ENCODE results near the gene SETD1B. TPM values are rescaled to one million over a fixed set of nuclear protein-coding genes. Genes with fewer than 3 reads are reported as not detected.

The SETD1B gene
- total RNA-seq, 1 experiment from 2014 or later, result 23.8 TPM

DNA sequence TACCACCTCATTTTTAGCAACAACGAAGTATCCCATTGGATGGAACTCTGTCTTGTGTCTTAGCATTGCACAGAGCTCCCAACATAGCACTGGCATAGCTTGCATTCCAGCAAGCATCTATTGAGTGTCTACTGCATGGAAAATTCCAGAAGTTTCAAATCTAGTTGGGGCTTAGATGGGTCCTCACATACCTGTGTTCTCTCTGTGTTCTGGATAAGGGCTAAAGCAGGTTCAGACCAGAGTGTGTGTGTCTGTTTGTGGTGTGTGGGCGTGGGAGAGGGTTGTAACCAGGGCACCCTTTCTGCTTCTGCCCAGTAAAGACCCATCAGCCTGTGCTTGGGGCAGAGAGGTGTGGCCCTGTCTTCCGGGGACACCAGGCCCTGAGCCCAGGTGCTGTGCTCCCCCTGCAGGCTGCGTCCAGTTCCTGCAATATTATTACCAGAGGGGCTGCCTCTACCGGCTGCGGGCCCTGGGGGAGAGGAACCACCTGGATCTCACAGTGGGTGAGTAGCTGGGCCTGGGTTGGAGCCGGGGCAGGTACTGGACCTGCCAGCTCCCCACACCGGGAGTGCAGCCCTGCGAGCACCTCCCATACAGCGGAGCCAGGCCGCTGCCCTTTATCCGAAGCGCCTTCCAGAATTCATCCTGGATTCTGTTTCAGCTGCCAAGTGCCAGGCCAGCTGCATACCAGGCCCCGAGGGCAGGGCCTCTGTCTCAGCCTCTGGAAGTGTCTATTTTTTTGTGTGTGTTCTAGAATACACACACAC, 30.6 kb upstream of the SETD1B start:
- intact Hi-C loops (cut with micrococcal nuclease; ENCODE audit: unreplicated experiment), result loop anchor here (1.0 to 10.0 kb wide), 2 partner anchors 76 to 218 kb away; no protein-coding TSS in a partner anchor
- Histone ChIP-seq H3K4me3 (ENCODE audit: low read depth, low read length, poor library complexity, severe bottlenecking) (no peak overlapping the region), H3K9me3 (ENCODE audit: low read depth, low read length, poor library complexity, severe bottlenecking) (no peaks in the 10 kb centered on the region), H3K27ac (ENCODE audit: low read depth, low read length, poor library complexity, severe bottlenecking) (no peak overlapping the region), H3K36me3 (ENCODE audit: insufficient read depth, low read length, poor library complexity, severe bottlenecking) (no peaks in the 10 kb centered on the region), H3K4me1 (ENCODE audit: insufficient read depth, low read length, poor library complexity, severe bottlenecking) (no peaks in the 10 kb centered on the region), H3K27me3 (replicated peaks; ENCODE audit: insufficient read depth, low read depth, low read length, poor library complexity) (no peaks in the 10 kb centered on the region)
- DNase-seq (ENCODE audit: low spot score), result peak; percentile 70
- ChIA-PET CTCF (interaction anchor here (1.1 kb wide), 1 partner anchor 75 kb away, joined by 5 read pairs; no protein-coding TSS in a partner anchor), POLR2A (ENCODE audit: low non-redundant PET) (no interaction called here)
- BruUV-seq (replicated peaks), result no TSS peak
- TF ChIP-seq EZH2 (IDR thresholded peaks at IDR 0.05; ENCODE audit: borderline replicate concordance, low read depth, low read length, poor library complexity, severe bottlenecking) (no peak), CTCF (conservative IDR thresholded peaks at IDR 0.05; ENCODE audit: low read depth, low read length) (peak; percentile 88)

DNA sequence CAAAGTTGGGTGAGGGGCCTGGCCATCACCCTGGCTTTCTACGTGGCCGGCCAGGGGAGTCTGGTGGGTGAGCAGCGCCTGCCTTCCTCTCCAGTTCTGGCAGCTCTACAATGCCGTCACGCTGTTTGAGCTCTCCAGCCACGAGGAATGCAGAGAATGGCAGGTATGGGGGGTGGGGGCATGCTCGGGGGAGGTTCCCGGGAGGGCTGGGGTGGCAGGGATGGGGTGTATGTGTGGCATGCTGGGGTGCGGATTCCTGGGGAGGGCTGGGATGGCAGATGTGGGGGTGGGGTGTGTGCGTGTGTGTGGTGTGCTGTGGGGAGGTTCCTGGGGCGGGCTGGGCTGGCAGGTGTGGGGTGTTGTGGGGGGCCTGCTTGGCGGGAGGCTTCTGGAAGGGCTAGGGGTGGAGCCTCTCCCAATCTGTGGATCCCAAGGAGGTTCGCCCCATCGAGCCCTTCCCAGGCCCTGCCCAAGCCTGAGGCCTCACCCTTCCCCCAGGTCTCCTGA, 28.8 kb upstream of the SETD1B start:
- H3K27ac ChIP-seq (ENCODE audit: low read depth, low read length, poor library complexity, severe bottlenecking), result no peak overlapping the region
- BruUV-seq (replicated peaks), result no TSS peak
- POLR2A ChIA-PET (ENCODE audit: low non-redundant PET), result no interaction called here

DNA sequence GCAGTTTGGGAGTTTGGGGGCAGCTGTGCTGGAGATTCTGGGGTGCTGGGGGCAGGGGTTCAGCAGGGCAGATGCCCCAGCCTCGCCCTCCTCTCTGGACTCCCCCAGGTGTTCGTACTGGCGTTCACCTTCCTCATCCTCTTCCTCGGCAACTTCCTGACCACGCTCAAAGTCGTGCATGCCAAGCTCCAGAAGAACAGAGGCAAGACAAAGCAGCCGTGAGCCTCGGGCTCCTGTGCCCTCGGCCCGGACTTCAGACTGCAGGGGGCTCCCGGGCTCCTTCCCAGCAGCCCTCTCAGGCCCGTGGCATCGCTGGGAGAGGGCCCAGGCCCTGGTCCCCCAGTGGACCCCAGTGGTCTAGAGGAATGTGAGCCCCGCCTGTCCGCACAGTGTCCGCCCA, 28.3 kb upstream of the SETD1B start:
- H3K27me3 ChIP-seq (replicated peaks; ENCODE audit: insufficient read depth, low read depth, low read length, poor library complexity), result no peaks in the 10 kb centered on the region
- TF ChIP-seq EZH2 (IDR thresholded peaks at IDR 0.05; ENCODE audit: borderline replicate concordance, low read depth, low read length, poor library complexity, severe bottlenecking) (no peak), CTCF (conservative IDR thresholded peaks at IDR 0.05; ENCODE audit: low read depth, low read length) (no peak)
- H3K27ac ChIP-seq (ENCODE audit: low read depth, low read length, poor library complexity, severe bottlenecking), result no peak overlapping the region
- DNase-seq (ENCODE audit: low spot score), result no peak
- no peak overlapping the region for H3K4me3 ChIP-seq (ENCODE audit: low read depth, low read length, poor library complexity, severe bottlenecking)
- POLR2A ChIA-PET (ENCODE audit: low non-redundant PET), result no interaction called here
- peaks cover under 1% of the 10 kb centered on the region for H3K36me3 ChIP-seq (ENCODE audit: insufficient read depth, low read length, poor library complexity, severe bottlenecking)
- BruUV-seq (replicated peaks), result no TSS peak
- intact Hi-C loops (cut with micrococcal nuclease; ENCODE audit: unreplicated experiment), result loop anchor here (10.0 kb wide), 1 partner anchor 221 kb away; no protein-coding TSS in a partner anchor
- H3K9me3 ChIP-seq (ENCODE audit: low read depth, low read length, poor library complexity, severe bottlenecking), result no peaks in the 10 kb centered on the region
- H3K4me1 ChIP-seq (ENCODE audit: insufficient read depth, low read length, poor library complexity, severe bottlenecking), result no peaks in the 10 kb centered on the region
- CTCF ChIA-PET, result no interaction called here

More for the DNA sequence above, 28.8 kb upstream of the SETD1B start:
- Histone ChIP-seq H3K4me1 (ENCODE audit: insufficient read depth, low read length, poor library complexity, severe bottlenecking) (no peaks in the 10 kb centered on the region), H3K36me3 (ENCODE audit: insufficient read depth, low read length, poor library complexity, severe bottlenecking) (no peaks in the 10 kb centered on the region), H3K9me3 (ENCODE audit: low read depth, low read length, poor library complexity, severe bottlenecking) (no peaks in the 10 kb centered on the region), H3K4me3 (ENCODE audit: low read depth, low read length, poor library complexity, severe bottlenecking) (no peak overlapping the region), H3K27me3 (replicated peaks; ENCODE audit: insufficient read depth, low read depth, low read length, poor library complexity) (no peaks in the 10 kb centered on the region)
- CTCF ChIA-PET, result no interaction called here
- TF ChIP-seq EZH2 (IDR thresholded peaks at IDR 0.05; ENCODE audit: borderline replicate concordance, low read depth, low read length, poor library complexity, severe bottlenecking), result no peak
- no peak for TF ChIP-seq CTCF (conservative IDR thresholded peaks at IDR 0.05; ENCODE audit: low read depth, low read length)
- intact Hi-C loops (cut with micrococcal nuclease; ENCODE audit: unreplicated experiment), result loop anchor here (10.0 kb wide), 1 partner anchor 220 kb away; no protein-coding TSS in a partner anchor
- DNase-seq (ENCODE audit: low spot score), result no peak

Data from A673 (cell line).